Endothelial cell of umbilical vein (primary cell): ENCODE data around the gene PABPC1L.

Experiments
- CTCF ChIP-seq, 2 donors: IDR thresholded peaks; 1 replicate in 1 of 2; 2 replicates in 1 of 2; pipeline ENCODE4 v1.5.1; 2011; ENCODE audit warnings: low read length in 2 of 2, mild to moderate bottlenecking in 2 of 2, moderate library complexity in 2 of 2, control low read depth in 1 of 2, inconsistent platforms in 1 of 2, low read depth in 1 of 2; ENCODE audit not compliant: insufficient read depth in 1 of 2; ENCODE audit errors: extremely low read depth in 1 of 2
- EZH2 ChIP-seq: IDR thresholded peaks from 2 replicates; pipeline ENCODE4 v1.6.1; 2012; ENCODE audit warnings: borderline replicate concordance, low read depth, mild to moderate bottlenecking, moderate library complexity, low read length, inconsistent platforms; ENCODE audit not compliant: severe bottlenecking
- FOS ChIP-seq: IDR thresholded peaks from 2 replicates; pipeline ENCODE4 v1.6.1; 2011; ENCODE audit warnings: mild to moderate bottlenecking, low read length, moderate library complexity, borderline replicate concordance; ENCODE audit not compliant: insufficient read depth
- MYC ChIP-seq: IDR thresholded peaks from one replicate; pipeline ENCODE4 v1.6.1; 2011; ENCODE audit warnings: mild to moderate bottlenecking, low read depth, low read length
- POLR2A ChIP-seq: IDR thresholded peaks from 2 replicates; pipeline ENCODE4 v1.6.1; 2012; ENCODE audit warnings: low read depth, mild to moderate bottlenecking, control low read depth, low read length
- POLR2AphosphoS5 ChIP-seq: IDR thresholded peaks from 2 replicates; pipeline ENCODE4 v1.6.1; 2012; ENCODE audit warnings: low read depth, mild to moderate bottlenecking, control low read depth, low read length, moderate library complexity; ENCODE audit not compliant: insufficient read depth

GRCh38 chr20:44885392-44886265 lies 24.2 kb upstream of the PABPC1L start, which contains the start of gene YWHAB:
- TF ChIP-seq CTCF (IDR thresholded peaks at IDR 0.05; ENCODE audit: extremely low read depth in 1 of 2, insufficient read depth in 1 of 2, low read depth in 1 of 2, low read length in 2 of 2) = no peak
- peak; percentile 69 for TF ChIP-seq POLR2AphosphoS5
- TF ChIP-seq FOS = no peak
- no peak for TF ChIP-seq EZH2
- no peak for TF ChIP-seq MYC
- TF ChIP-seq POLR2A = peak; percentile 54
